Renal cortical epithelial cell (primary cell): ENCODE results near the gene RAPGEF4. TPM values are rescaled to one million over a fixed set of nuclear protein-coding genes. Genes with fewer than 3 reads are reported as not detected.
"Not testable (repeated sequence)": the region's sequence is repeated elsewhere in the genome, so short reads cannot be mapped to it uniquely, and the experiment has no call there.

Source experiments
- DNase-seq: peaks from one replicate; pipeline ENCODE4 v3.0.0-alpha.2; 2011; ENCODE audit warnings: low read depth
- total RNA-seq: library from RNA; depleted of rRNA; stranded (reverse); fragments of >200 nt; gene quantifications from 2 replicates; pipeline ENCODE4 v1.2.3, GENCODE V29; 2014

Gene RAPGEF4
- total RNA-seq, 1 donor from 2014 or later = 1.2 TPM

GRCh38 chr2:173032032-173032431 is 296.4 kb downstream of the RAPGEF4 start:
- DNase-seq = no peak

DNA sequence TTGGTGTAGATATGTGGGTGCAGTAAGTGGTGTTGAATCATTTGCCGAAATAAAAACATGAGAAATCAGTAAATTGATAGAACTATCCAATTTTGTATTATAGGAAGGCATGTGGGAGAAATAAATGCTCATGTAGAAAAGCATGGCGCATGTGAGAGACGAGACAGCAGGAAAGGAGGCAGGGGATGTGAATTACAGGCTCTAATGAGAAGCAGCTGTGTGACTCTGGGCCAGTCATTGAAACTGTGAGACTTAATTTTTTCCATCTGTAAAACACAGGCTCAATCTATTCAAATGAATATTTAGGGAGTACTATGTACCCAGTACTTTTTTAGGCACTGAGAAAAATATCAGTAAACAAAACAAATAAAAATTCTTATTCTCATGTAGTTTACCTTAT is 297.4 kb downstream of the RAPGEF4 start:
- DNase-seq = no peak

DNA sequence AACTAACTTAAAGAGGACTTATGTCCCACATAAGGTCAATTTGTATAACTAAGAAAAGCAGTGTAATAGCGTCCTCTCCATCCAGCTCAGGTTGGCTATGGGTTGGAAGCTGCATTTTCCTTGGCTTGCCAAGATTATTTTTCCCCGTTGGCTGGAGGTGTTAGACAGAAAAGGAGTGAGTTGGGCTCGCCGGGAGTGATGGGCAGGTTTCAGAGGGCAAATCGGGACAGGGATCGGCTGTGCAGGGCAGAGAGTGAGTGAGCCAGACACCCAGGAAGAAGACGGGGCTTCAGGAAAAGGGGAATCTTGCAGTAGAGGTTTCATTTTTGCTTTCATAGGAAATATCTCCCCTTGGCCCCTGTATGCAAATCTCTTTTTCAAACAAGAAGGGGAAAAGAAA is 298.5 kb downstream of the RAPGEF4 start:
- DNase-seq = no peak

- DNase-seq = no peak
These were observed 301.8 kb downstream of the RAPGEF4 start for GRCh38 chr2:173037245-173038120.

- not testable (repeated sequence) for DNase-seq
These were observed 302.6 kb downstream of the RAPGEF4 start for GRCh38 chr2:173038257-173038656.

DNA sequence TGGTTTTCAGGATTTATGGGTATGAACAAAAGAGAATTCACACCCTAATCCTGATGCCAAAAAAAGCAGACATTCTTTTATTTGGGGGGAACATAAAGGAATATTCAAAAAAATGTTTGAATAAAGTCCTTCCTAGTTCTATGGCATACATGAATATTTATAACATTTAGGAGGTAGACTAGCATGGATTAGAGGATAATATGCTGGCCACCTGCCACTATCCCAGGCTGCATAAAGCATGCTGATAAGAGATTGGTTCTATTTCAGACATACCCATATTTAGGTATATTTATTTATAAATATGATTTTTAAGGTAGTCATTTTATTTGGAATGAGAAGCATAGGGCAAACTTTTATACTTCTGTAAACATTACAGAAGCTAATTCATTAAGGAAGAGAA is 305.1 kb downstream of the RAPGEF4 start:
- no peak for DNase-seq

- DNase-seq = no peak
These were observed 307.8 kb downstream of the RAPGEF4 start for GRCh38 chr2:173043476-173043875.

DNA sequence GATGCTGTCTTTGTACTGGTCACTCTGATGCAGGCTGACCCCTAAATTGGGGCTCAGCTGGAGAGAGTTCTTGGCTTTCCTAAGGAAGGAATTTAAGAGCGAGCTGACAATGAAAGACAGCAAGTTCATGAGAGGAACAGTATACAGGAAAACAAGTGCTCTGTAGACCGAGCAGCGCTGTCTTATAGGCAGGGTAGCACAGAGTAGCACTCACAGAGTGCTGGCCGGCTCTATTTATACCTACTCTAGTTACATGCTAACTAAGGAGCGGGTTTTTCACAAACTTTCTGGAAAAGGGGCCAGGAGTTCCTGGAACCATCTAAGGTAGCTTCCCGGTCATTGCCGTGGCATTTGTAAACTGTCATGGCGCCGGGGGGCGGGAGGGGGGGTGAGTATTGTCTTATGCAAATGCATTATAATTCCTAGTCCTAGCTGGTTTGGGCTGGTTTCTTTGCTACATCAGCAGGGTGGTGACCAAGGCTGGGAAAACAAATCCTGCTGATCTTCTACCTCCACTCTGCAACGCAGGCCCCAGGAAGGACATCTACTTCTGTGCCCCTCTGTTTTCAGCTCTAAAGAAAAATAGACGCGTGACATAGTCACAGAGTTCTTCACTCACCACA is 308.4 kb downstream of the RAPGEF4 start:
- no peak for DNase-seq

DNA sequence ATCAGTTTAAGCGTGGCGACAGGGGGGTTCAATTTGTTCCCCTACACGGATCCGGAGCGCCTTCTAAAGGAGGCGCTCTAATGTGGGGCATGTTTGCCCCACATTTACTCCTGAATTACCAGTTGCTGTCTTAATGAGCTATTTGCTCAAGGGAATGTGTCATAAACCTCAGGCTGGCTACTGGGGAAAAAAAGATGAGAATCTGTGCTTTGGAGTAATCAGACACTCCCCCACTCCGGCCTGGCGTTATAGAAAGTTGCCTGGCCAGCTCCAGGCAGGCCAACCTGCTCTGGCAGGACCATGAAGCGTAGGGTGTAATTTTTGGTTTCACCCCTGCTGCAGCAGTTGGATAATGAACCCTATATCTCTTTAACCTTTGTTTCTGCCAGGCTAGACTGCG is 309.0 kb downstream of the RAPGEF4 start:
- peak; percentile 47 for DNase-seq

GRCh38 chr2:173045181-173045580 is 309.5 kb downstream of the RAPGEF4 start:
- DNase-seq = no peak

GRCh38 chr2:173048522-173048896 is 312.9 kb downstream of the RAPGEF4 start:
- no peak for DNase-seq

GRCh38 chr2:173048897-173049661 is 313.4 kb downstream of the RAPGEF4 start:
- DNase-seq = peak; percentile 100

DNA sequence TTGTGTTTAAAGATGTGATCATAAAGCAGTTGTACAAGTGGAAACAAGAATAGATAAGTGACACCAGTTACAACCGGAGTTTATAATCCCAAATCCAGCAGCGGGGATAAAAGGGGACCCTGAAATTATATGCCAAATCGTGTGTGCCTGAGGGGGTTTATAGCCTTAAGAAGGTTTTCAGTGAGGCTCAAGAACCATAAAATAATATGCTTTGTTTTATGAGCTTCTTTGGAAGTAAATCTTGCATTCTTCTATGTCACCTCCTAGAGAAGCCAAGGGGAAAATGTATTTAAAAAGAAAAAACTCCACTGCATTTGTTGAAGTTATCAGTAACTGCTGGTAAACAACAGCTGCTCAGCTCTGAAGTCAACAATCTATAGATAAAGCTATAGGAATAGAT is 314.2 kb downstream of the RAPGEF4 start:
- no peak for DNase-seq

- DNase-seq = no peak
These were observed 315.0 kb downstream of the RAPGEF4 start for GRCh38 chr2:173050684-173051083.

- no peak for DNase-seq
These were observed 316.0 kb downstream of the RAPGEF4 start for GRCh38 chr2:173051463-173052215.

DNA sequence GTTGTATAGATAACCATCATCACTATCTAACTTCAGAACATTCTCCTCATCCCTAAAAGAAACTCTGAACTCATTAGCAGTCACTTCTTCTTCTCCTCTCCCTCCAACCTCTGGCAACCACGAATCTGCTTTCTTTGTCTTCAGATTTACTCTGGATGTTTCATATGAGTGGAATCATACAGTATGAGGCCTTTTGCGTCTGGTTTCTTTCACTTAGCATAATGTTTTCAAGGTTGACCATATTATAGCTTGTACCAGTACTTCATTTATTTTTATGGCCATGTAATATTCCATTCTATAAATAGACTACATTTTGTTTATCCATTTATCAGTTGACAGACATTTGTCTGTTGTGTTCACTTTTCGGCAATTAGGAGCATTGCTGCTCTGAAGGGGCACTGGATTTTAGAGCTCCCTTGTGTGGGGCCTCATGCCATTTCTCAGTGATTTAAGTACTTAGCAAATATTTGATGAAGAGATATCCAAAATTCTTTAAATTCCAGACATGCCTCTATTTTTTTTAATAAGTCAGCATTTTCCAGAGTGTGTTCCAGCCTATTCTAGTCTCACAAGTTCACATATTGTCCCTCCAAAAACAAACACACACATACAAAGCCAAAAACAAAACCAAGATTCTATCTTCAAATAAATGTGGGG is 317.5 kb downstream of the RAPGEF4 start:
- DNase-seq = peak; percentile 43

DNA sequence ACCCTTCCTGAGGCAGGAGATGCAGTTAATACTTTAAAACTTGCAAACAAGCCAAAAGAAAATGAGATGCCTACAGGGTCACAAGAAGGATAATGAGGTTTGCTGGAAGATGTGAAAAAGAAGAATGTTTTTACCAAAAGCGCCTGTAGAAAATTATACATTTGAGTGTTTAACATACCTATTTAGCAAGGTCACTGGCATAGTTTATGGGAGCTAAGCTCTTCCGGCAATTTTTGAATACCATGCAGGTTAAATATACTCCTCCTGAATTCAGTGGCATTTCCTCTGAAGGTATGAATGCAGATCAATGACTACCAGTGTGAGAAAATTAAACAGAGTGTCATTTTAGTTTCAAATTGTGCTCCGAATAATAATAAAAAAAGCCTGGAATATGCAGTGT is 318.8 kb downstream of the RAPGEF4 start:
- no peak for DNase-seq

- DNase-seq = no peak
These were observed 321.2 kb downstream of the RAPGEF4 start for GRCh38 chr2:173056705-173057364.

DNA sequence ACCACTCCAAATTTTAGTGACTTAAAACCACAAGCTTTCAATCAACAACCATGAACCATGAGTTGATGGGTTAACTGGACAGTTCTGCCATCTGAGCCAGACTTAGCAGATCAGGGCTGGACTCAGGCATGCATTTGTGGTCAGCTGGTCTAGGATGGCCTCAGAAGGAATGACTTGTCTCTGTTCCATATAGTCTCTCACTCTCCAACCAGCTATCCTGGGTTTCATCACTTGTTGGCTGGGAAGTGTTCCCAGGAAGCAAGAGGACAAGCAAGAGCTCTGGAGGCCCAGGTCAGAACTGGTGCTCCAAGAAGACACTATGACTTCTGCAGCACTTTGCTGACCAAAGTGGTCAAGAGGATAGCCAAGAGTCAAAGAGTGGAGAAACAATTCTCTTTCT is 322.5 kb downstream of the RAPGEF4 start:
- no peak for DNase-seq

- DNase-seq = no peak
These were observed 323.0 kb downstream of the RAPGEF4 start for GRCh38 chr2:173058673-173059072.

GRCh38 chr2:173059292-173059691 is 323.6 kb downstream of the RAPGEF4 start:
- DNase-seq = no peak
